Activated CD8-positive, alpha-beta memory T cell treated with anti-CD3 and anti-CD28 coated beads, Interleukin-2, amount 10 ng/mL, durations not matched to agents 7 days and 5 days (primary cell): ENCODE measurements around the gene CYP4F2. TPM values are rescaled to one million over a fixed set of nuclear protein-coding genes. Genes with fewer than 3 reads are reported as not detected.
"Not testable (repeated sequence)": the region's sequence is repeated elsewhere in the genome, so short reads cannot be mapped to it uniquely, and the experiment has no call there.

Experiments used
- ATAC-seq: fragments of 150-1000 bp; cut with Tn5 transposase; one replicate; pipeline ENCODE4 v1.10.0; 2021; ENCODE audit warnings: moderate library complexity
- CTCF ChIA-PET: fragments of 350-600 bp; sonication (Branson Sonifier 250); formaldehyde crosslinking; loops from one replicate; lab custom pipeline; 2021; ENCODE audit warnings: antibody characterized with exemption; lab: Charles Lee
- DNase-seq: peaks from one replicate; pipeline ENCODE4 v3.0.0-alpha.2; 2020
- H3K27ac Mint-ChIP-seq: one replicate; pipeline ENCODE4 v1.8.0; 2021; ENCODE audit warnings: mild to moderate bottlenecking, mixed read lengths
- H3K27me3 Mint-ChIP-seq: one replicate; pipeline ENCODE4 v1.8.0; 2021; ENCODE audit warnings: mixed read lengths
- H3K36me3 Mint-ChIP-seq: one replicate; pipeline ENCODE4 v1.8.0; 2021; ENCODE audit warnings: mild to moderate bottlenecking, mixed read lengths
- H3K4me1 Mint-ChIP-seq: one replicate; pipeline ENCODE4 v1.8.0; 2021; ENCODE audit warnings: mixed read lengths
- H3K4me3 Mint-ChIP-seq: one replicate; pipeline ENCODE4 v1.8.0; 2021; ENCODE audit warnings: mild to moderate bottlenecking, moderate library complexity, mixed read lengths
- H3K9me3 Mint-ChIP-seq: one replicate; pipeline ENCODE4 v1.8.0; 2022; ENCODE audit warnings: low read depth, mixed read lengths
- total RNA-seq, 2 experiments: library from RNA; stranded (reverse); gene quantifications; one replicate each; pipeline ENCODE4 v1.2.3, GENCODE V29; 2021

Gene CYP4F2
- total RNA-seq, 2 experiments from 2014 or later = not detected

DNA sequence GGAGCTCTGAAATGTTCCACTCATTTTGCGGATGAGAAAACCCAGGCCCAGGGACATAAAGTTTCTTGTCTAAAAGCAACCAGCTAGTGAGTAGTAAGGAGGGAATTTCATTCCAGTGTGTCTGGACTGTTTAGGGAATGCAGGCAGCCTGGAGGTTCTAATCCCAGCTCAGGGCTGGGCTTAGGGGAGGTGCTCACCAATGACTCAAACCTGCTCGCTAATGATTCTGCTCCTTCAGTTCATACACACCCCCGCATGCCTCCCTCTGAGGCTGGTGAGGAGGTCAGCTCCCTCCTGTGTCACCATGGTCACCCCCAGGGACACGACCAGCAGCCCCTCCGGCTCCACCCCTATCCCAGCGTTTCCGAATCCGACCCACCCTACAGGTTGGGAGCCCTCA, 34.6 kb downstream of the CYP4F2 start:
- Mint-ChIP-seq H3K4me1 (no peaks in the 10 kb centered on the region), H3K4me3 (no peak overlapping the region), H3K27ac (no peak overlapping the region), H3K36me3 (no peaks in the 10 kb centered on the region), H3K9me3 (no peaks in the 10 kb centered on the region), H3K27me3 (no peaks in the 10 kb centered on the region)
- DNase-seq (no peak), ATAC-seq (no peak)
- CTCF ChIA-PET = no interaction called here

DNA sequence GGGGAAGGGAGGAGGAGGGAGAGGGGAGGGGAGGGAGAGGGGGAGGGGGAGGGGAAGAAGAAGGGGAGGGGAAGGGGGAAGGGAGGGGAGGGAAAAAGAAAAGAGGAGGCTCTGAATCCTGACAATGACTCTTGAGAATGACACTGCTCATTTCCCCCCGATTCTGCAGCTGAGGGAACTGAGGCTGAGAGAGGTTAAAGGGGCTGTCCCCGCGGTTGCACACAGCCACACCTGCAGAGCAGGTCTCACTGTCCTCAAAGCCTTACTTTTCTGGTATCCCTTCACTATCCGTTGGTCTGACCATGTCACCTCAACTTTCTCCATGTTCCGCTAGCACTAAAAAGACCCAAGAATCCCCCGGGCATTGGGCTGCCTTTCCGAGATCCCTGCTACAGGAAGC, 35.4 kb downstream of the CYP4F2 start:
- DNase-seq = no peak
- Mint-ChIP-seq H3K36me3 (no peaks in the 10 kb centered on the region), H3K4me1 (no peaks in the 10 kb centered on the region), H3K4me3 (no peak overlapping the region), H3K27me3 (no peaks in the 10 kb centered on the region), H3K9me3 (no peaks in the 10 kb centered on the region), H3K27ac (no peak overlapping the region)
- ATAC-seq = no peak
- CTCF ChIA-PET = no interaction called here

DNA sequence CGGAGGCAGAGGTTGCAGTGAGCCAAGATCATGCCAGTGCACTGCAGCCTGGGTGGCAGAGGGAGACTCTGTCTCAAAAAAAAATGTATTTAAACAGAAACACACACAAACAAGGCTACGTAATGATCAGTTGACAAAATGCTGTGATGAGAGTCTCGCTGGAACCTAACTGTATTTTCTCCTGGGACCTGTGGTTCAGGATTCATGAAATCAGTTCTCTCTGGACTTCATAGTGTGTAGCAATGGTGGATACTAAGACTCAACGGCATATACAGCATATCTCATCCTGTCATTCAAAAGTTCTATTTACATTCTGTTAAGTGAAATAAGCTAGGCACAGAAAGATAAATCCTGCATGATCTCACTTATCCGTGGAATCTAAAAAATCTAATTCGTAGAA, 37.4 kb downstream of the CYP4F2 start:
- H3K4me3 Mint-ChIP-seq = no peak overlapping the region
- no peaks in the 10 kb centered on the region for H3K27me3 Mint-ChIP-seq
- DNase-seq (no peak), ATAC-seq (no peak)
- no peaks in the 10 kb centered on the region for H3K9me3 Mint-ChIP-seq
- CTCF ChIA-PET = no interaction called here
- H3K4me1 Mint-ChIP-seq = no peaks in the 10 kb centered on the region
- no peaks in the 10 kb centered on the region for H3K36me3 Mint-ChIP-seq
- H3K27ac Mint-ChIP-seq = no peak overlapping the region

DNA sequence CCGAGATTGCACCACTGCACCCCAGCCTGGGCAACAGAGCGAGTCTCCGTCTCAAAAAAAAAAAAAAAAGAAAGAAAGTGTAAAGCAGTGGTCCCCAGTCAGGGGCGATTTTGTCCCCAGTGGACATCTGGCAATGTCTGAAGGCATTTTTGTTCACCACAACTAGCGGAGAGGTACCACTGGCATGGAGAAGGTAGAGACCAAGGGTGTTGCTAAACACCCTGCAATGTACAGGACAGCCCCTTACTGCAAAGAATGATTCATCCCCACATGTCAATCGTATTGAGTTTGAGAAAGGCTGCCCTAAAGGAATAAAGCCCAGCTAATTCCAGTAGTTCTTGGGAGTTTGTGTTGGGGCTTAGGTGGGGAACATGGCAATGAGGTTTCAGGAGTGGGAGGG, 38.7 kb downstream of the CYP4F2 start:
- Mint-ChIP-seq H3K27me3 (no peaks in the 10 kb centered on the region), H3K4me3 (no peak overlapping the region), H3K9me3 (no peaks in the 10 kb centered on the region), H3K36me3 (no peaks in the 10 kb centered on the region), H3K4me1 (no peaks in the 10 kb centered on the region), H3K27ac (no peak overlapping the region)
- CTCF ChIA-PET = no interaction called here
- no peak for DNase-seq
- ATAC-seq = no peak

DNA sequence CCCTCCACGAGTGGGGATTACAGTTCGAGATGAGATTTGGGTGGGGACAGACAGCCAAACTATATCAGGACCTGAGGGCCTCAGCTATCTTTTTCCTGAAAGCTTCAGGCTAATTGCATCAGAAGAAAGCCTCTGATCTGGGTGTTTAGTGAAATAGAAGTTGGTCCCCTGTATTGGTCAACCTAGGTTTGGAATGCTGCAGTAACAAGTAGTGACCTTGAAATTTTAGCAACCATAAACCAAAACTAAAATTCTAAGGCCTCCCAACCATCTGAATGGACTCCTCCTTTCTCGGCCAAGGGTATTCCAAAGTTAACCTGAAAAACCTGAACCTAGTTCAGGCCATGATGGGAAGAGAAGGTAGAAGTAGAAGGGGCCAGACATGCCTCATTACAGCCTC, 47.5 kb downstream of the CYP4F2 start:
- ATAC-seq = no peak
- Mint-ChIP-seq H3K27ac (no peak overlapping the region), H3K4me1 (peaks cover 4% of the 10 kb centered on the region), H3K36me3 (no peaks in the 10 kb centered on the region), H3K4me3 (no peak overlapping the region), H3K9me3 (peaks cover 2% of the 10 kb centered on the region), H3K27me3 (no peaks in the 10 kb centered on the region)
- no peak for DNase-seq
- CTCF ChIA-PET = no interaction called here

DNA sequence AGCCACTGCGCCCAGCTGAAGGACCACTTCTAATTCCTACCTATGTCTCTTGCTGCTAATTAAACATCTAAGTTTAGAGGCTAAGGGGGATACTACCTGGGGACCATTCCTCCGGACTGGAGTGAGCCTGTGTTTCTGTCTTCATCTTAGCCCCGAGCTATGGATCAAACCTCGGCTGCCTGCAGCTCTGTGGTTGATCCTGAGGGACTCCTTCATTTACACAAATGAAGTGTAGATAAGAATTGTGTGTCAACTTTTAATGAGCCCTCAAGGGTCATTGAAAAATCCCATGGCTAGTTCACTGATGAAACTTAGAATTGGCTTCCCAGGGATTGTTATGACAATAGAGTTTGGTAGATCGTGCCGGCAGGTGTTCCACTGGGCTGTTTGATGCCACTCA, 51.0 kb downstream of the CYP4F2 start:
- H3K9me3 Mint-ChIP-seq = no peaks in the 10 kb centered on the region
- DNase-seq (no peak), ATAC-seq (no peak)
- no peak overlapping the region for H3K27ac Mint-ChIP-seq
- CTCF ChIA-PET = interaction anchor here (0.6 kb wide), 1 partner anchor 315 kb away, joined by 4 read pairs; no protein-coding TSS in a partner anchor
- H3K36me3 Mint-ChIP-seq = no peaks in the 10 kb centered on the region
- peaks cover 25% of the 10 kb centered on the region for H3K4me1 Mint-ChIP-seq
- H3K27me3 Mint-ChIP-seq = no peaks in the 10 kb centered on the region
- H3K4me3 Mint-ChIP-seq = no peak overlapping the region

DNA sequence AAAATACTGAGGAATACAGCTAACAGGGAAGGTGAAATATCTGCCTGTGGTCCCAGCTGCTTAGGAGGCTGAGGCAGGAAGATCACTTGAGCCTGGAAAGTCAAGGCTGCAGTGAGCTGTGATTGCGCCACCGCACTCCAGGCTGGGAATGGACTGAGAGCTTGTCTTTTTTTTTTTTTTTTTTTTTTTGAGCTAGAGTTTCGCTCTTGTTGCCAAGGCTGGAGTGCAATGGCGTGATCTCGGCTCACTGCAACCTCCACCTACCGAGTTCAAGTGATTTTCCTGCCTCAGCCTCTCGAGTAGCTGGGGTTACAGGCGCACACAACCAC, 54.0 kb downstream of the CYP4F2 start:
- not testable (repeated sequence) for H3K4me3 Mint-ChIP-seq, DNase-seq, H3K9me3 Mint-ChIP-seq, H3K27me3 Mint-ChIP-seq, H3K36me3 Mint-ChIP-seq, ATAC-seq
- peaks cover 25% of the 10 kb centered on the region for H3K4me1 Mint-ChIP-seq
- CTCF ChIA-PET = interaction anchor here (0.6 to 1.1 kb wide), 2 partner anchors 213 to 216 kb away, joined by 3 to 4 read pairs; no protein-coding TSS in a partner anchor
- peak overlapping the region; percentile 56 for H3K27ac Mint-ChIP-seq

DNA sequence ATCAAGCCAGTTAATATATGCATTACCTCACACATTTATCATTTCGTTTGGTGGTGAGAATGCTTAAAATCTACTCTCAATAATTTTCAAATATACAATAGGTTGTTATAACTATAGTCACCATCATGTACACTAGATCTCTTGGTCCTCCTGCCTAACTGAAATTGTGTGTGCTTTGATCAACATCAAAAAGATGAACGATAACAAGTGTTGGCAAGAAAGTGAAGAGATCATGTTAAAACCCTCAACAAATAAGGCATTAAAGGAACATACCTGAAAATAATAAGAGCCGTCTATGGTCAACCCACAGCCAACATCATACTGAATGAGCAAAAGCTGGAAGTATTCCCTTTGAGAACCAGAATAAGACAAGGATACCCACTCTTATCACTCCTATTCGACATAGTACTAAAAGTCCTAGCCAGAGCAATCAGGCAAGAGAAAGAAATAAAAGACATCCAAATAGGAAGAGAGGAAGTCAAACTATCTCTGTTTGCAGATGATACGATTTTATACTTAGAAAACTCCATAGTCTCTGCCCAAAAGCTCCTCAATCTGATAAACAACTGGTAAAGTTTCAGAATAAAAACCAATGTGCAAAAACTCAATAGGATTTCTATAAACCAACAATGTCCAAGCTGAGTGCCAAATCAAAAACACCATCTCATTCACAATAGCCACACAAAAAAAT, 54.5 kb downstream of the CYP4F2 start:
- Mint-ChIP-seq H3K4me3 (no peak overlapping the region), H3K4me1 (peaks cover 28% of the 10 kb centered on the region), H3K36me3 (no peaks in the 10 kb centered on the region), H3K27ac (peak overlapping the region; percentile 56), H3K9me3 (no peaks in the 10 kb centered on the region), H3K27me3 (no peaks in the 10 kb centered on the region)
- CTCF ChIA-PET = no interaction called here
- ATAC-seq (no peak), DNase-seq (no peak)

DNA sequence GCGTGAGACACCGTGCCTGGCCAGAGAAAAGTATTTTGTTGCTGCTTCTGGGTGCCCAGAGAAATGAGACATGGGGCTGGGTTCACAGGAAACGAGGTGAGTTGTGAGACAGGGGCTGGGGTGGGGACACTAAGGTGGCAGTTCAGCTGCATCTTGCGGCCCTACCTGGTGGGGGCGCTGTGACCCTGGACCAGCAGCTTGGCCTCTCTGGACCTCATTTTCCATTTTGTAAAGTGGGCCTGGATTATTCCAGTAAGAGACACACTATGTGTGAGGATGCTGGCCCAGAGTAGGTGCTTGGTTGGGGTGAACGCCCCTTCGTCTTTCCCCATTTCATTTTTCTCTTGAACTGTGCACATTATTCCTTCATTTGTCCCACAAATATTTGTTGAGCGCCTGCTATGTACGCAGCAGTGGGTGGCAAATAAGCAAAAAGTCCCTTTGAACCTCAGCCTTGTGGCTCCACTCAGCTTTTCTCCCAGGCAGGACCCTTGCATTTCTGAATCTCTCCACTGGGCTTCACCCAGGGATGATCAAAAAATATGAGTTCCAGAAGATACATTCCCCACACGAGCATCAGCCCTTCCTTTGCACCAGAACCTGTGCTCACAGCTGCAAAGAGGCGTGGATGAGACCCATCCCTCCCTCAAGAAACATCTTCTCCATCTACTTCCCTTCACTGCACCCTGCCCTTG, 55.9 kb downstream of the CYP4F2 start:
- ATAC-seq (no peak), DNase-seq (no peak)
- Mint-ChIP-seq H3K36me3 (no peaks in the 10 kb centered on the region), H3K27me3 (no peaks in the 10 kb centered on the region), H3K4me3 (no peak overlapping the region), H3K9me3 (no peaks in the 10 kb centered on the region), H3K4me1 (peaks cover 35% of the 10 kb centered on the region), H3K27ac (no peak overlapping the region)
- CTCF ChIA-PET = no interaction called here

DNA sequence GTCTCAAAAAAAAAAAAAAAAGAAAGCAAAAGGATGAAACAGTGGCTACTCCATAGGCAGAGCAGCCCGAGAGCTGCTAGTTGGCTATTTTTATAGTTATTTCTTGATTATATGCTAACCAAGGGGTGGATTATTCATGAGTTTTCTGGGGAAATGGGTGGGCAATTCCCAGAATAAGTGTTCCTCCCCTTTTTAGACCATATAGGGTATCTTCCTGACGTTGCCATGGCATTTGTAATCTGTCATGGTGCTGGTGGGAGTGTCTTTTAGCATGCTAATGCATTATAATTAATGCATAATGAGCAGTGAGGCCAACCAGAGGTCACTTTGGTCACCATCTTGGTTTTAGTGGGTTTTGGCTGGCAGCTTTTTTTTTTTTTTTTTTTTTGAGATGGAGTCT, 57.0 kb downstream of the CYP4F2 start:
- no peaks in the 10 kb centered on the region for H3K36me3 Mint-ChIP-seq
- H3K27ac Mint-ChIP-seq = no peak overlapping the region
- no peaks in the 10 kb centered on the region for H3K27me3 Mint-ChIP-seq
- DNase-seq (no peak), ATAC-seq (no peak)
- H3K4me3 Mint-ChIP-seq = no peak overlapping the region
- H3K9me3 Mint-ChIP-seq = no peaks in the 10 kb centered on the region
- peaks cover 37% of the 10 kb centered on the region for H3K4me1 Mint-ChIP-seq
- CTCF ChIA-PET = interaction anchor here (0.7 kb wide), 2 partner anchors 63 to 209 kb away, joined by 3 to 4 read pairs; no protein-coding TSS in a partner anchor

DNA sequence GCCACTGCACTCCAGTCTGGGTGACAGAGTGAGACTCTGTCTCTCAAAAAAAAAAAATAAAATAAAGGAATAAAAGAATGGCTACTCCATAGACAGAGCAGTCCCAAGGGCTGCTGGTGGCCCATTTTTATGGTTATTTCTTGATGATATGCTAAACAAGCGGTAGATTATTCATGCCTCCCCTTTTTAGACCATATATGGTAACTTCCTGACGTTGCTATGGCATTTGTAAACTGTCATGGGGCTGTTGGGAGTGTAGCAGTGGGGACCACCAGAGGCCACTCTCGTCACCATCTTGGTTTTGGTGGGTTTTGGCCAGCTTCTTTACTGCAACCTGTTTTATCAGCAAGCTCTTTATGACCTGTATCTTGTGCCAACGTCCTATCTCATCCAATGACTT, 58.0 kb downstream of the CYP4F2 start:
- not testable (repeated sequence) for H3K27ac Mint-ChIP-seq, ATAC-seq, H3K9me3 Mint-ChIP-seq, H3K4me3 Mint-ChIP-seq, H3K27me3 Mint-ChIP-seq, H3K36me3 Mint-ChIP-seq, DNase-seq
- H3K4me1 Mint-ChIP-seq = peaks cover 37% of the 10 kb centered on the region
- CTCF ChIA-PET = interaction anchor here (0.6 kb wide), 1 partner anchor 210 kb away, joined by 3 read pairs; no protein-coding TSS in a partner anchor

DNA sequence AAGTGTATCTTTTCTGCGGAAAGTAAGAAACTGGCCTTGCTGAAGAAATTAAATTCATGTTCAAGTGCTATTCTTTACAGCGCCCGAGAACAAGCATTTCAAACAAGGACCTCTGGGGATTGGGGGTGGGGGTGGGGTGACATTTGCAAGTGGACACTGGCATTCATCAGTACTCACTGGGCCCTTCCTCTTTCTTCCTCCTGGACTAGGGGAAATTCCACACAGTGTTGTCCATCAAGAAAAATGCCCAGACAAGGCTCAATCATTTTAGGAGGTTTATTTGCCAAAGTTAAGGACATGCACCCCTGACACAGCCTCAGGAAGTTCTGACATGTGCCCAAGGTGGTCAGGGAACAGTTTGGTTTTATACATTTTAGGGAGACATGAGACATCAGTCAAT, 59.5 kb downstream of the CYP4F2 start:
- H3K9me3 Mint-ChIP-seq = no peaks in the 10 kb centered on the region
- ATAC-seq (no peak), DNase-seq (no peak)
- H3K36me3 Mint-ChIP-seq = no peaks in the 10 kb centered on the region
- CTCF ChIA-PET = no interaction called here
- no peaks in the 10 kb centered on the region for H3K27me3 Mint-ChIP-seq
- H3K4me3 Mint-ChIP-seq = no peak overlapping the region
- H3K4me1 Mint-ChIP-seq = peaks cover 24% of the 10 kb centered on the region
- no peak overlapping the region for H3K27ac Mint-ChIP-seq

DNA sequence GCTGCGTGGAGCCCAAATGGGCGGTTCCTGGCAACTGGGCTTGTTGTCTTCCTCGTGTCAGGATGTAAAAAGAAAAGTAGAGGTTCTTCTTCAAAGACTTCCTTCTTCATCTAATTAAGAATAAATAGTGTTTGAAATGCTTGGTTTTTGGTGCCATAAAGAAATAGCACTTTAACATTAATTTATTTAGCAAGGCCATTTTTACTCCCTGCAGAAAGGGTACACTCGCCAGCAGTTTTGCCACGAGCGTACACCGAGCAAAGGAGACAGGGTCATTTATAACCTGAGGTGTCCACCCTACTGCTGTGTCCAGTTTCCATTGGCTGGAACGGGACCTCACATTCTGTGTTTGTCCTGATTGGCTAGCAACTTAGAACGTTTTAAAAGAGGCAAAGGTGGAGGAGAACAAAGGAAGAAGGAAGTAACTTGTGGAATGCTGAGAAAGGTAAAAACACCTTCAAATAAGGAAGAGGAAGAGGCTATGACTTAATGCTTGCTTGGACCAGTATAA, 60.6 kb downstream of the CYP4F2 start:
- Mint-ChIP-seq H3K4me3 (peak overlapping the region; percentile 87), H3K27me3 (no peaks in the 10 kb centered on the region), H3K36me3 (no peaks in the 10 kb centered on the region), H3K4me1 (peaks cover 19% of the 10 kb centered on the region), H3K27ac (peak overlapping the region; percentile 98), H3K9me3 (no peaks in the 10 kb centered on the region)
- CTCF ChIA-PET = interaction anchor here (1.2 to 1.8 kb wide), 2 partner anchors 32 to 418 kb away, joined by 4 to 5 read pairs; partner anchors contain the start of gene AKAP8L
- ATAC-seq = peak; percentile 3
- DNase-seq = no peak
